Natural killer cell (primary cell): ENCODE data around the gene SLC18A3. TPM values are rescaled to one million over a fixed set of nuclear protein-coding genes. Genes with fewer than 3 reads are reported as not detected.

Source experiments
- ATAC-seq, 3 donors: fragments of 150-1000 bp in 2 of 3; fragments of 200-7000 bp in 1 of 3; cut with Tn5 transposase; 1 replicate in 1 of 3; 2 replicates in 2 of 3; pipeline ENCODE4 v1.10.0; 2021; ENCODE audit warnings: mild to moderate bottlenecking in 2 of 3, moderate library complexity in 2 of 3
- DNase-seq, 2 donors: peaks; one replicate each; pipeline versions ENCODE4 v3.0.0 to v3.0.0-alpha.2; 2013 to 2021; ENCODE audit warnings: mixed read lengths in 1 of 2
- H3K27ac ChIP-seq: one replicate; pipeline ENCODE4 v1.5.1; 2013; ENCODE audit warnings: mild to moderate bottlenecking, low read length
- H3K27me3 ChIP-seq: one replicate; pipeline ENCODE4 v1.6.1; 2013; ENCODE audit warnings: low read length; ENCODE audit not compliant: control insufficient read depth, insufficient read depth
- H3K36me3 ChIP-seq: one replicate; pipeline ENCODE4 v1.6.1; 2013; ENCODE audit warnings: low read length; ENCODE audit not compliant: control insufficient read depth, insufficient read depth
- H3K4me1 ChIP-seq: one replicate; pipeline ENCODE4 v1.6.1; 2013; ENCODE audit warnings: low read length; ENCODE audit not compliant: control insufficient read depth, insufficient read depth
- H3K4me3 ChIP-seq: one replicate; pipeline ENCODE4 v1.5.1; 2013; ENCODE audit warnings: low read length
- H3K9me3 ChIP-seq: one replicate; pipeline ENCODE4 v1.6.1; 2013; ENCODE audit warnings: low read length; ENCODE audit not compliant: control insufficient read depth, insufficient read depth
- H3K27ac Mint-ChIP-seq, 2 donors: one replicate each; pipeline ENCODE4 v1.8.0; 2022; ENCODE audit warnings: mild to moderate bottlenecking in 2 of 2, mixed read lengths in 2 of 2, moderate library complexity in 1 of 2
- H3K27me3 Mint-ChIP-seq, 2 donors: one replicate each; pipeline ENCODE4 v1.8.0; 2022; ENCODE audit warnings: low read depth in 2 of 2, mixed read lengths in 2 of 2
- H3K36me3 Mint-ChIP-seq: one replicate; pipeline ENCODE4 v1.8.0; 2022; ENCODE audit warnings: mixed read lengths
- H3K4me1 Mint-ChIP-seq, 2 donors: one replicate each; pipeline ENCODE4 v1.8.0; 2022; ENCODE audit warnings: mixed read lengths in 2 of 2
- H3K4me3 Mint-ChIP-seq: one replicate; pipeline ENCODE4 v1.8.0; 2022; ENCODE audit warnings: mild to moderate bottlenecking, moderate library complexity, mixed read lengths
- H3K9me3 Mint-ChIP-seq, 2 donors: one replicate each; pipeline ENCODE4 v1.8.0; 2022; ENCODE audit warnings: mixed read lengths in 2 of 2
- CTCF ChIP-seq: fragments of 200-600 bp; IDR thresholded peaks from one replicate; pipeline ENCODE4 v1.8.0; 2022; ENCODE audit warnings: antibody characterized with exemption
- WGBS: methylation state at CpG from one replicate; pipeline ENCODE4 v1.1.7; 2013; ENCODE audit warnings: missing lambda C conversion rate; ENCODE audit not compliant: insufficient coverage; 5-methylcytosine and 5-hydroxymethylcytosine counted together
- intact Hi-C: fragments of 100-400 bp; cut with micrococcal nuclease; formaldehyde crosslinking; loops from one replicate; pipeline ENCODE4 v1.14.2; 2022
- total RNA-seq, 4 donors: library from RNA; stranded (reverse); fragments of 120-200 nt in 1 of 4; gene quantifications; one replicate each; pipeline versions ENCODE4 v1.2.3 to v1.2.4, GENCODE V29; 2013 to 2022

The SLC18A3 gene
- total RNA-seq, 3 donors from 2014 or later (not counting 1 experiment from before 2014, with no cell fraction given) = not detected

- intact Hi-C loops = no loop called here
- Mint-ChIP-seq H3K4me1 (peaks cover 0 to 13% of the 10 kb centered on the region in 2 donors), H3K9me3 (peaks cover 0 to 2% of the 10 kb centered on the region in 2 donors), H3K27ac (no peak overlapping the region), H3K36me3 (no peaks in the 10 kb centered on the region), H3K4me3 (no peak overlapping the region), H3K27me3 (peaks cover 12 to 24% of the 10 kb centered on the region in 2 donors)
- no peak for DNase-seq
- no peak for ATAC-seq
- TF ChIP-seq CTCF = no peak
- no peaks in the 10 kb centered on the region for H3K36me3 ChIP-seq
- H3K9me3 ChIP-seq = no peaks in the 10 kb centered on the region
- H3K4me3 ChIP-seq = no peak overlapping the region
- H3K27me3 ChIP-seq = peaks cover 2% of the 10 kb centered on the region
- 87% methylated on average over 11 of the region's 11 CpGs for WGBS
- H3K27ac ChIP-seq = no peak overlapping the region
- peaks cover 9% of the 10 kb centered on the region for H3K4me1 ChIP-seq
Observed at GRCh38 chr10:49653273-49653929, 43.3 kb downstream of the SLC18A3 start.

GRCh38 chr10:49654036-49654693 lies 44.1 kb downstream of the SLC18A3 start:
- DNase-seq = no peak
- H3K4me1 Mint-ChIP-seq = peaks cover 0 to 8% of the 10 kb centered on the region in 2 donors
- Histone ChIP-seq H3K9me3 (no peaks in the 10 kb centered on the region), H3K27me3 (peaks cover 2% of the 10 kb centered on the region), H3K36me3 (no peaks in the 10 kb centered on the region), H3K4me3 (no peak overlapping the region), H3K4me1 (peaks cover 9% of the 10 kb centered on the region), H3K27ac (no peak overlapping the region)
- intact Hi-C loops = no loop called here
- H3K9me3 Mint-ChIP-seq = peaks cover 4 to 6% of the 10 kb centered on the region in 2 donors
- H3K27me3 Mint-ChIP-seq = peaks cover 13 to 32% of the 10 kb centered on the region in 2 donors
- peaks cover 7% of the 10 kb centered on the region for H3K36me3 Mint-ChIP-seq
- H3K4me3 Mint-ChIP-seq = no peak overlapping the region
- TF ChIP-seq CTCF = no peak
- WGBS = 60% methylated on average over 5 of the region's 5 CpGs
- no peak for ATAC-seq
- no peak overlapping the region for H3K27ac Mint-ChIP-seq

GRCh38 chr10:49655099-49655498 lies 45.0 kb downstream of the SLC18A3 start:
- 58% methylated on average over 18 of the region's 18 CpGs for WGBS
- ATAC-seq (no peak), DNase-seq (no peak)
- H3K4me3 ChIP-seq = no peak overlapping the region
- H3K4me1 ChIP-seq = peaks cover 9% of the 10 kb centered on the region
- no peak overlapping the region for H3K27ac ChIP-seq
- no peak for TF ChIP-seq CTCF
- no peak overlapping the region for H3K4me3 Mint-ChIP-seq
- no peaks in the 10 kb centered on the region for H3K36me3 ChIP-seq
- peaks cover 16% of the 10 kb centered on the region for H3K36me3 Mint-ChIP-seq
- peaks cover 5 to 11% of the 10 kb centered on the region in 2 donors for H3K9me3 Mint-ChIP-seq
- no peaks in the 10 kb centered on the region for H3K9me3 ChIP-seq
- H3K27me3 ChIP-seq = peaks cover 2% of the 10 kb centered on the region
- peaks cover 0 to 4% of the 10 kb centered on the region in 2 donors for H3K4me1 Mint-ChIP-seq
- H3K27ac Mint-ChIP-seq = no peak overlapping the region
- H3K27me3 Mint-ChIP-seq = peaks cover 17 to 33% of the 10 kb centered on the region in 2 donors
- intact Hi-C loops = no loop called here
